H9 (cell line): ENCODE measurements around the gene LPP. TPM values are rescaled to one million over a fixed set of nuclear protein-coding genes. Genes with fewer than 3 reads are reported as not detected.

Experiments used
- DNase-seq: peaks from one replicate; pipeline ENCODE4 v3.0.0-alpha.2; 2017
- H2AFZ ChIP-seq: one replicate; pipeline ENCODE4 v1.6.1; 2013; ENCODE audit warnings: mild to moderate bottlenecking, low read length, control low read depth, moderate library complexity
- H2AK5ac ChIP-seq: 2 replicates; pipeline ENCODE4 v1.6.1; 2013; ENCODE audit warnings: low read length, control low read depth, mixed read lengths; ENCODE audit not compliant: insufficient read length
- H2BK120ac ChIP-seq: one replicate; pipeline ENCODE4 v1.6.1; 2013; ENCODE audit warnings: low read depth, mild to moderate bottlenecking, low read length, control low read depth, inconsistent platforms; ENCODE audit not compliant: poor library complexity, severe bottlenecking
- H2BK12ac ChIP-seq: 2 replicates; pipeline ENCODE4 v1.6.1; 2013; ENCODE audit warnings: low read length, control low read depth, mixed read lengths, low read depth; ENCODE audit not compliant: insufficient read length
- H2BK15ac ChIP-seq: 2 replicates; pipeline ENCODE4 v1.6.1; 2013; ENCODE audit warnings: low read depth, low read length, control low read depth
- H2BK20ac ChIP-seq: one replicate; pipeline ENCODE4 v1.6.1; 2013; ENCODE audit warnings: low read depth, mild to moderate bottlenecking, low read length, control low read depth, inconsistent platforms; ENCODE audit not compliant: poor library complexity, severe bottlenecking
- H2BK5ac ChIP-seq: 2 replicates; pipeline ENCODE4 v1.6.1; 2013; ENCODE audit warnings: low read length, control low read depth, mixed read lengths; ENCODE audit not compliant: insufficient read length
- H3K14ac ChIP-seq: 2 replicates; pipeline ENCODE4 v1.6.1; 2013; ENCODE audit warnings: low read length, control low read depth; ENCODE audit not compliant: insufficient read depth
- H3K18ac ChIP-seq: 2 replicates; pipeline ENCODE4 v1.6.1; 2013; ENCODE audit warnings: low read depth, mild to moderate bottlenecking, mixed read lengths, low read length, control low read depth; ENCODE audit not compliant: insufficient read length
- H3K23ac ChIP-seq: 2 replicates; pipeline ENCODE4 v1.6.1; 2013; ENCODE audit warnings: low read length, control low read depth, mixed read lengths, low read depth; ENCODE audit not compliant: insufficient read length
- H3K23me2 ChIP-seq: 2 replicates; pipeline ENCODE4 v1.6.1; 2013; ENCODE audit warnings: low read depth, mild to moderate bottlenecking, mixed read lengths, low read length, control low read depth; ENCODE audit not compliant: insufficient read length, poor library complexity, severe bottlenecking
- H3K27ac ChIP-seq: 2 replicates; pipeline ENCODE4 v1.5.1; 2013; ENCODE audit warnings: low read length, control low read depth, mixed read lengths, low read depth; ENCODE audit not compliant: insufficient read length
- H3K27me3 ChIP-seq: 2 replicates; pipeline ENCODE4 v1.6.1; 2013; ENCODE audit warnings: low read length, control low read depth, inconsistent platforms; ENCODE audit not compliant: insufficient read depth
- H3K4ac ChIP-seq: 2 replicates; pipeline ENCODE4 v1.6.1; 2013; ENCODE audit warnings: low read depth, mild to moderate bottlenecking, control low read depth, inconsistent platforms, low read length, moderate library complexity
- H3K4me1 ChIP-seq: 2 replicates; pipeline ENCODE4 v1.6.1; 2013; ENCODE audit warnings: low read length, control low read depth, inconsistent platforms; ENCODE audit not compliant: insufficient read depth
- H3K4me2 ChIP-seq: 2 replicates; pipeline ENCODE4 v1.6.1; 2013; ENCODE audit warnings: low read length, control low read depth, mixed read lengths; ENCODE audit not compliant: insufficient read length, insufficient read depth
- H3K56ac ChIP-seq: 2 replicates; pipeline ENCODE4 v1.6.1; 2013; ENCODE audit warnings: low read depth, mild to moderate bottlenecking, mixed read lengths, low read length, control low read depth; ENCODE audit not compliant: insufficient read length
- H3K79me1 ChIP-seq: 2 replicates; pipeline ENCODE4 v1.6.1; 2013; ENCODE audit warnings: low read depth, mild to moderate bottlenecking, moderate library complexity, low read length, control low read depth, inconsistent platforms; ENCODE audit not compliant: insufficient read depth, poor library complexity, severe bottlenecking
- H3K79me2 ChIP-seq: 2 replicates; pipeline ENCODE4 v1.6.1; 2013; ENCODE audit warnings: low read length, control low read depth, inconsistent platforms; ENCODE audit not compliant: insufficient read depth
- H3K9ac ChIP-seq: 2 replicates; pipeline ENCODE4 v1.6.1; 2013; ENCODE audit warnings: low read length, control low read depth, mixed read lengths; ENCODE audit not compliant: insufficient read length; ENCODE audit errors: extremely low read depth
- H3K9me3 ChIP-seq: one replicate; pipeline ENCODE4 v1.6.1; 2013; ENCODE audit warnings: low read depth, low read length, inconsistent platforms; ENCODE audit not compliant: control insufficient read depth
- H3T11ph ChIP-seq: one replicate; pipeline ENCODE4 v1.6.1; 2013; ENCODE audit warnings: mild to moderate bottlenecking, low read length, control low read depth, inconsistent platforms
- H4K20me1 ChIP-seq: one replicate; pipeline ENCODE4 v1.6.1; 2013; ENCODE audit not compliant: control insufficient read depth, insufficient read length, insufficient read depth
- H4K5ac ChIP-seq: 2 replicates; pipeline ENCODE4 v1.6.1; 2013; ENCODE audit warnings: low read depth, mild to moderate bottlenecking, mixed read lengths, low read length, control low read depth; ENCODE audit not compliant: insufficient read length
- H4K8ac ChIP-seq: replicated peaks from 2 replicates; pipeline ENCODE4 v1.6.1; 2013; ENCODE audit warnings: low read length, control low read depth, mixed read lengths, low read depth; ENCODE audit not compliant: insufficient read length
- H4K91ac ChIP-seq: 2 replicates; pipeline ENCODE4 v1.6.1; 2013; ENCODE audit warnings: low read depth, mild to moderate bottlenecking, moderate library complexity, mixed read lengths, low read length, control low read depth; ENCODE audit not compliant: insufficient read length
- H3K27ac Mint-ChIP-seq, 3 experiments: 2 replicates in 2 of 3; 3 replicates in 1 of 3; pipeline ENCODE4 v1.8.0; 2020 to 2021; ENCODE audit warnings: mixed read lengths in 3 of 3, mild to moderate bottlenecking in 1 of 3, moderate library complexity in 1 of 3
- H3K27me3 Mint-ChIP-seq: 2 replicates; pipeline ENCODE4 v1.8.0; 2021; ENCODE audit warnings: low read depth, mild to moderate bottlenecking, moderate library complexity, mixed read lengths
- H3K36me3 Mint-ChIP-seq, 3 experiments: 2 replicates in 2 of 3; 3 replicates in 1 of 3; pipeline ENCODE4 v1.8.0; 2020 to 2021; ENCODE audit warnings: low read depth in 3 of 3, mixed read lengths in 3 of 3; ENCODE audit not compliant: insufficient read depth in 1 of 3
- H3K4me1 Mint-ChIP-seq, 2 experiments: 2 replicates each; pipeline ENCODE4 v1.8.0; 2020; ENCODE audit warnings: mixed read lengths in 2 of 2
- H3K4me3 Mint-ChIP-seq, 2 experiments: 2 replicates in 1 of 2; 3 replicates in 1 of 2; pipeline ENCODE4 v1.8.0; 2020 to 2021; ENCODE audit warnings: mild to moderate bottlenecking in 2 of 2, mixed read lengths in 2 of 2, moderate library complexity in 1 of 2
- H3K9me3 Mint-ChIP-seq, 2 experiments: 2 replicates in 1 of 2; 3 replicates in 1 of 2; pipeline ENCODE4 v1.8.0; 2020; ENCODE audit warnings: mild to moderate bottlenecking in 2 of 2, mixed read lengths in 2 of 2, moderate library complexity in 1 of 2
- WGBS: extraction: QIAGEN DNeasy Blood & Tissue Kit; methylation state at CpG from one replicate; pipeline ENCODE4 v1.1.7; 2013; ENCODE audit warnings: missing lambda C conversion rate, low lambda C conversion rate, mixed read lengths; ENCODE audit not compliant: insufficient read length; ENCODE audit errors: extremely low coverage; 5-methylcytosine and 5-hydroxymethylcytosine counted together
- total RNA-seq: library from RNA; stranded (reverse); gene quantifications from 2 replicates; pipeline ENCODE4 v1.2.1, GENCODE V29; 2021
- TF ChIP-seq, protein P1 (sequence below): fragments of 200-600 bp; sonication (generic); conservative IDR thresholded peaks from 3 replicates; pipeline ENCODE4 v1.8.0; 2021; ENCODE audit warnings: antibody characterized with exemption, mild to moderate bottlenecking

Gene LPP
- total RNA-seq, 1 experiment from 2014 or later, result 64.6 TPM

DNA sequence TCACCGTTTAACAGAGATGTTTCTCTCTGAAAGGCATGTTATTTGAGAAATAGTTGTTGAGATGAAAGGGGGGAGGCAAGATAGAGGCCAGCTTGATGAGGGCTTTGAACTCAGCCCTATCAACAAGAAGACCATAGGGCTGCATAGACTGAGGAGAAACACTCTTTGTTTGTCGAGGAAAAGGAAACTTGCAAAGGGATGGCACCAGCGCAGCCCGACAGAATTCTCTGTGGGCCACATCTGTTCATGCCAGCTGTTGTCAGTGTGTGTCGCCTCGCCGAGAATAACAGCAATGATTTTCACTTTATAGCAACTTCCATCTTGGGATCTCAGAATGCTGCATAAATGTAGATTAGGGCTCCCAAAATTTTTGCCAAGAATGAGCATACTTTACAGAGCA, 539.5 kb downstream of the LPP start:
- Histone ChIP-seq H3K79me2 (no peaks in the 10 kb centered on the region), H3K56ac (no peak overlapping the region), H3K18ac (no peak overlapping the region), H3K9me3 (no peaks in the 10 kb centered on the region), H2BK12ac (no peak overlapping the region), H2BK5ac (no peak overlapping the region), H2AFZ (no peak overlapping the region), H4K8ac (no peak overlapping the region), H3K27me3 (no peaks in the 10 kb centered on the region), H2BK120ac (no peak overlapping the region), H4K91ac (no peak overlapping the region), H3K4me1 (peaks cover 2% of the 10 kb centered on the region; the same call in 1 of the 2 replicates), H2BK15ac (no peak overlapping the region), H2BK20ac (no peak overlapping the region), H4K20me1 (no peaks in the 10 kb centered on the region), H4K5ac (no peak overlapping the region), H3K9ac (no peak overlapping the region), H2AK5ac (no peak overlapping the region), H3K14ac (no peak overlapping the region), H3K27ac (no peak overlapping the region), H3K4me2 (no peak overlapping the region), H3K23ac (no peak overlapping the region), H3K4ac (no peak overlapping the region), H3T11ph (no peak overlapping the region), H3K23me2 (no peaks in the 10 kb centered on the region), H3K79me1 (no peaks in the 10 kb centered on the region)
- Mint-ChIP-seq H3K36me3 (no peaks in the 10 kb centered on the region), H3K27me3 (no peaks in the 10 kb centered on the region), H3K4me3 (no peak overlapping the region), H3K9me3 (no peaks in the 10 kb centered on the region), H3K4me1 (peaks cover 22 to 29% of the 10 kb centered on the region in 2 experiments), H3K27ac (no peak overlapping the region)
- no peak for DNase-seq
- TF ChIP-seq, protein P1, sequence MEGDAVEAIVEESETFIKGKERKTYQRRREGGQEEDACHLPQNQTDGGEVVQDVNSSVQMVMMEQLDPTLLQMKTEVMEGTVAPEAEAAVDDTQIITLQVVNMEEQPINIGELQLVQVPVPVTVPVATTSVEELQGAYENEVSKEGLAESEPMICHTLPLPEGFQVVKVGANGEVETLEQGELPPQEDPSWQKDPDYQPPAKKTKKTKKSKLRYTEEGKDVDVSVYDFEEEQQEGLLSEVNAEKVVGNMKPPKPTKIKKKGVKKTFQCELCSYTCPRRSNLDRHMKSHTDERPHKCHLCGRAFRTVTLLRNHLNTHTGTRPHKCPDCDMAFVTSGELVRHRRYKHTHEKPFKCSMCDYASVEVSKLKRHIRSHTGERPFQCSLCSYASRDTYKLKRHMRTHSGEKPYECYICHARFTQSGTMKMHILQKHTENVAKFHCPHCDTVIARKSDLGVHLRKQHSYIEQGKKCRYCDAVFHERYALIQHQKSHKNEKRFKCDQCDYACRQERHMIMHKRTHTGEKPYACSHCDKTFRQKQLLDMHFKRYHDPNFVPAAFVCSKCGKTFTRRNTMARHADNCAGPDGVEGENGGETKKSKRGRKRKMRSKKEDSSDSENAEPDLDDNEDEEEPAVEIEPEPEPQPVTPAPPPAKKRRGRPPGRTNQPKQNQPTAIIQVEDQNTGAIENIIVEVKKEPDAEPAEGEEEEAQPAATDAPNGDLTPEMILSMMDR, result no peak
- no CpG with 5 or more reads among the region's 7 CpGs for WGBS
